Activated naive CD4-positive, alpha-beta T cell treated with Interleukin-2 at 50 U/mL for 16 hours (primary cell): ENCODE results near the gene RNASET2.
"Not testable (repeated sequence)": the region's sequence is repeated elsewhere in the genome, so short reads cannot be mapped to it uniquely, and the experiment has no call there.

Experiments
- DNase-seq: peaks from one replicate; pipeline ENCODE4 v3.0.0-alpha.2; 2020

The RNASET2 gene

DNA sequence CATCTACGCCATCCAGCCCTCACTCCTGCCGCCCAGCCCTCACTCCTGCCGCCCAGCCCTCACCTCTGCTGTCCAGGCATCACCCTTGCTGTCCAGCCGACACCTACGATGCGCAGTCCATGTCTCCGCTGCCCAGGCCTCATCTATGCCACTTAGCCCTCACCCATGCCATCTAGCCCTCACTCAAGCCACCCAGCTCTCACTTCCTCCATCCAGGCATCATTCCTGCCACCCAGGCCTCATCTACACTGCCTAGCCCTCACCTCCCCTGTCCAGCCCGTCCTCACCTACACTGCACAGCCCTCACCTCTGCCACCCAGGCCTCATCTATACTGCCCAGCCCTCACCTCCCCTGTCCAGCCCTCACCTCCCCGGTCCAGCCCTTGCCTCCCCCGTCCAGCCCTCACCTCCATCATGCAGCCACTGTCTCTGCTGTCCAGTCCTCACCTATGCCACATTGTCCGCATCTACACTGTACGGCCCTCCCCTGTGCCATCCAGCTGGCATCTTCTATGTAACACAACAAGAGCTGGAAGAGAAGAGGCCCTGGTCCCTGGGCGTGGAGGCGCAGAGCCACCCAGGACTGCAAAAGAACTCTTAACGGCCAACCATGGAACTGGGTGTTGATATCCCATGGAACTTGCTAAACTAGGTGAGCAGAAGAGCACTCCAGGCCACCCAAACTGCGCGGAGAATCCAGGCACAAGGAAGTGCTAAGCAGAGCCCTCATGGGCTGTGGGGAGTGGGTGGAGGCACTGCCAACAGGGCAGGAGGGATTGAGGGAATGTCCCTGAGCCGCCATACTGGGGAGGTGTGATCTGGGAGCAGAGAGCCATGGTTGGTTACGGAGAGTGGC lies 31.0 kb downstream of the RNASET2 start:
- no peak for DNase-seq

DNA sequence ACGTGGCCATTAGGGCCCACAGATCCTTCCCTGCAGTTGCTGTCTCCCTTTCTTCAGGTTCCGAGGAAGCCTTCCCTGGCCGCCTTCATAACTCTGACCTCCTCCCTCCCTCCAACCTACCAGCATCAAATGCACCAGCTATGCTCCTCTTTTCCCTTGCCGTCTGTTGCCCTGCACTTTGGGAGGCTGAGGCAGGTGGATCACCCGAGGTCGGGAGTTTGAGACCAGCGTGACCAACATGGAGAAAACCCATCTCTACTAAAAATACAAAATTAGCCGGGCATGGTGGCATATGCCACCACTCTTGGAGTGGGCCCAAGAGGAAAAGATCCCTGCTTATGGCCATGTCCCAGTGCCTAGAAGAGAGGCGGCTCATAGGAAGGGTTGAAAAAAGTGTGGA lies 31.8 kb downstream of the RNASET2 start:
- DNase-seq = no peak

DNA sequence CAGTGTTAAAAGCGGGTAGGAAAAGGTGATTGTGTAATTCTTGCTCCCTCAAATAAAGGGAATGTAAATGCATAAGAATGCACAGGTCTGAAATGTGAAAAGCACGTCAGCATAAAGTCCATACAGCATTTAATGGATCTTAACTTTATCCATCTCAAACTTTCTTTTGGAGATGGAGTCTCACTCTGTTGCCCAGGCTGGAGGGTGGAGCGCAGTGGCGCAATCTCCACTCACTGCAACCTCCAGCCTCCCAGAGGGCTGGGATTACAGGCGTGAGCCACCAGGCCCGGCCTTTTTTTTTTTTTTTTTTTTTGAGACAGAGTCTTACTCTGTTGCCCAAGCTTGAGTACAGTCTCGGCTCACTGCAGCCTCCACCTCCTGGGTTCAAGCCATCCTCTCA lies 33.4 kb downstream of the RNASET2 start:
- no peak for DNase-seq

DNA sequence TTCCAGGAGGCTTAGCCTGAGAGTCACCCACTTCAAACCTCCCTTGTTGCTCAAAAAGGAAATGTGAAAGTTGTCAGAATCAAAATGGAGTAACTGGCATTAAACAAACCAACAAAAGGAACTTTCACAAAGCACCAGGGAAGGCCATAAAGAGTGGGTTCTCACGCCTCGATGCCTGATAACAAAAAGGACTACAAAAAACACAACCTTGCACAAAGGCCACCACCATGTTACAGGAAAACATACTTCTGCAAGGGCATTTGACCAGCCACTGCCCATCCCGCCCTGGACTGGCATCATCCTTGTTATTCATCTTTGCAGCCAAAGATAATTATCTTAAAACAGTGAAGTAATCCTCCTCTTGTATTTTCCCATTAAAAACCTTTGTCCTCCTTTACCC lies 34.8 kb downstream of the RNASET2 start:
- DNase-seq = no peak

DNA sequence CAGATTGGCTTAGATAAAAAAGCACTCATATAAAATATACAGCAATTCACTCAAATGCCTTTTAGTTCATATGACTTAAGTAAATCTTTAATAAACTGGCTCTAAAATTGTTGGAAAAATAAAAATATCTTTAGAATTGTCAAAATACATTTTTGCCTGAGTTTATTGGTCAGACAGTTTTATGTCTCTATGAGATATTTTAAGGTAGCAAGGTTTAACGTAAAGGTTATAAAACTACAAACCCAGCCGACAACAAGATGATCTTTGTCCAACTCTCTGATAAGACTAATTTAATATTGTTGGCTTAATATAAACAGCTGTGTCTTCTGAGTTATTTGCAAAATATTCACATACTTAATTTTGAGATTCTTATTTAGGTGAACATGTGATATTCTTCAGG lies 39.5 kb downstream of the RNASET2 start:
- DNase-seq = no peak

DNA sequence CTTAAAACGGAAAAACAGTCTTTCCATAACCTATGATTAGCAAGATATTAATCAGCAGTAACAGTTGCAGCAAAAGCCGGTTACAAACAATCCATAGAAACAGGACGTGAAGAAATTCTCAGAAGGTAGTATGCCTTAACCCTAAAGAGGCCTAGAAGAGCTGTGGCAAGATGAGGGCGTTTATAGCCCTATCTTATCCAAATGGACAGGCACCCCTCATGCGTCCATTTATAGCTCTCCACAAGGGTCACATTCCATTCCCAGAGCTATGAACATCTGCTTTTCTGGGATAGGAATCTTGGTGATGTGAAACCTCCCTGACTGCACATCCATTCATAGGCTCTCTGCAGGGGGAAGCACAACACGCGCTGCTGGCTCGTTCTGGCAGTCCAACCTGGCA lies 40.9 kb downstream of the RNASET2 start:
- DNase-seq = not testable (repeated sequence)

DNA sequence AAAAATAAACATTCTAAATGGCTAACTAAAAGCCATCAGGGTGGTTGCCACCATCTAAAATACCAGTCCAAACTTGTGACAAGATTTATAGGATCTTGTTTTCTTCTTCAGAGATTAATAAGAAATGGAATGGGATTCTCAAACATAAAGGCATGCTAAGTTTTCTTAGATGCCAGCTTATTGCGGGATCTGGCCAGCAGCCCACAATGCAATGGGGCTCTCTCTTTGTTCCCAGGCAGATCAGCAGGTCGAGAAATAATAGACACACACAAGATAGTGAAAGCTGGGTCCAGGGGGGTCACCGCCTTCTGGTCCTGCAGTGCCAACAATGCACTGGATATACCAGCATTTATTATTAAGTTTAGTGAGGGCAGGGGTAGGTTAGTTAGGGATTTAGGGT lies 41.4 kb downstream of the RNASET2 start:
- DNase-seq = not testable (repeated sequence)

DNA sequence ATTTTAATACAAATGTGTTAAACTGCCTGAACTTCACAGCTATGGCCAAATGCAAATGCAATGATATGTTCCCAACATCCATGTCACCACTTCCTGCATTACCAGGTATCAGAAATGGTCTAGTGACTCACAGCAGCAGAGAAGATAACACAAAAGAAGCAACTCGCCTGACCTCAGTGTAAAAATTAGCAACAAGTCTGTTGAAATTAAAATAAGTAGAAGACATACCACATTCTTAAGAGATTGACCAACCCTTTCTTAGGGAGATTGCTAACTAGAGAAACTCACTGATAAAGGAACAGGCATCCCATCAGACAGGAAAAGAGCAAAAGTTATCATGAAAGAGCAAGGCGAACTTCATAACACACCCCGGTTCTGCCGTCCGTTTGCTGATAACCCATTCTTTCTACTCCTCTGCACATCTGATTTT lies 45.1 kb downstream of the RNASET2 start:
- no peak for DNase-seq

DNA sequence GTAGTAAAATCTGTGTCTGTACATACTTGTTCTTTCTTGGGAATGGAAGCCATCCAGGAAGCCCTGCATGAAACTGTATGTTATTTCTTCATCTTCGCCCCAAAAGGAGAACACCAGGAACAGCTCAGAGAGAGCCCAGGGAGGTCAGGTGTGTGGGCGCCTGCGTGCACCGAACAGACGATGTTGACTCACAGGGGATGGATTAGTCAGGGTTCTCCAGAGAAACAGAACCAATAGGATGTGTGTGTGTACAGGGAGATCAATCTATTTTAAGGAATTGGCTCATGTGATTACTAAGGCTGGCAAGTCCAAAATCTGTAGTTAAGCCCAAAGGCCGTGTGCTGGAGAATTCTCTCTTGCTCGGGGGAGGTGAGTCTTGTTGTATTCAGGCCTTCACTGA lies 45.7 kb downstream of the RNASET2 start:
- DNase-seq = no peak

DNA sequence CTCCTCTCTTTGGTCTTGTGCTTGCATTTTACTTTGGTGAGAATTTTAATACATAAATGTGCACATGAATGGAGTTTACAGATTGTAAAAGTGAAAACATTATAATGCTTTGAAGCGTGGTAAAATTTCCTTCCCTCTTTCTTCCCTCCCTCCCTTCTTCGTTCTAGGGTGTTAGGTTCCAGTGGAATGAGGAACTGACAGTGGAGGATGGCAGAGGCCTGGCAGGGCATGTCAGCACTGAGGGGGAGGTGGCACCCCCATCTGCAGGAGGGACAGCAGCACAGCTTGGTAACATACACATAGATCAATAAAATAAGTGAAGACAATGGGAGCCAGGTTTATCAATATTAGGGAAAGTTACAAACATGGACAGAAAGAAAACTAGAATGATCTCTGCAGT lies 47.5 kb downstream of the RNASET2 start:
- no peak for DNase-seq

DNA sequence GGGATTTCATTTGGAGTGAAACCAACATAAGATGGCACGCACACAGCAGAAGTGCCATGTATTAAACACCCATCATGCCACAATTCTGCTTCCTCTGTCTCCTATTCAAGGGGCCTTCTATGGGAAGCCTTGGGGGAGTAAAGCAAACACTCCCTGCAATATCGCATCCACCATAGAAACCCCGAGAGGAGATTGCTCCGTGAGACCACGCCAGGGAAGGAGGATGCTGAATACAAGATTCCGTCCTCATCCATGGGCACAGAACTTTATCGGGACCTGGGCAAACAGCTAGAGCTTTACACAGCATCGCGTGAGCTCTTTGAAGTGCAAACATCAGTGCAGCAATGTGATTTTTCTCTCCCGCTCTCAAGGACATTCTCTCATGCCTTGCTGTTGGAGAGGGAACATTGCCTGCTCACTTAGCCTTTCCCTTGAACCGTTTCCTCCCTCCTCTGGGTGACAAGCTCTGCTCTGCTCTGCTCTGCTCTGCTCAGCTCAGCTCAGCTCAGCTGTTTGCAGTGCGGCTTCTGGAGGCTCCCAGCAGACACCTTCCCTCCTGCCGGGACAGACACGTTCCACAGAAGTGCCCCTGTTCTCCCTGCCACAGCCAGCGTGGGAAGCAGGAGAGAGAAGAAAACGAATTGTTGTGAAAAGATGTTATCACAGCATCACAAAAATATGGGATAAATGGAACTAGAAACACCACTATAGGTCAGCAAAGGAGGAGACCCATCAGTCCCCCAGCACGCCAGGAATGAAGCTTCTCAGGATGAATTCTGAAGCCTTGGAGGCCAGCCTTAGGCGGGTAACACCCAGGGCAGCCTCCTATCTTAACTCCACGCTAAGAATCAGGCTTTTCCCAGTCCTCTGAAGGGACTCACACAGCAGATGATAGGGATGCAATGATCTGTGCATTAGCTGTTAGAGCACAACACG lies 48.2 kb downstream of the RNASET2 start:
- no peak for DNase-seq

DNA sequence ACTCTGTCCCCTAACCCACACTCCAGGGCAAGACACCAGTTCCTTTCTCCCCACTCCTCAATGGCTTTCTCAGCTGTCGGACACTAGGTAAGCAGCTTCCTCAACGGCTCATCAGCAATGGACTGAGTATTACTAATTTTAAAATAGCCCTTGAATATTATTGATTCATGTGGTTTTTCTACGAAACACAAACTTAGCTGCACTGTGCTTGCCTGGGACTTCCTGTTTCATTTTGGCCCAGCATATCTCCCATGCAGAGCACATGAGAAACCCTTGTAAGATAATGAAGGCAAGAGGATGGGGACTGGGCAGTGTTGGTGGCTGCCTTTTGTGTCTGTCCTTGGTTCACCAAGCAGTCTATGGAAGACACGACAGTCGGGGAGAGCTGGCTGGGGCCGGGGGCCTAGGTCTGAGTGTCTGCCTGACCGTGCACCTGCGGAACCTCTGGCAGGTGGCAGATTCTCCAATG lies 48.9 kb downstream of the RNASET2 start:
- DNase-seq = no peak

DNA sequence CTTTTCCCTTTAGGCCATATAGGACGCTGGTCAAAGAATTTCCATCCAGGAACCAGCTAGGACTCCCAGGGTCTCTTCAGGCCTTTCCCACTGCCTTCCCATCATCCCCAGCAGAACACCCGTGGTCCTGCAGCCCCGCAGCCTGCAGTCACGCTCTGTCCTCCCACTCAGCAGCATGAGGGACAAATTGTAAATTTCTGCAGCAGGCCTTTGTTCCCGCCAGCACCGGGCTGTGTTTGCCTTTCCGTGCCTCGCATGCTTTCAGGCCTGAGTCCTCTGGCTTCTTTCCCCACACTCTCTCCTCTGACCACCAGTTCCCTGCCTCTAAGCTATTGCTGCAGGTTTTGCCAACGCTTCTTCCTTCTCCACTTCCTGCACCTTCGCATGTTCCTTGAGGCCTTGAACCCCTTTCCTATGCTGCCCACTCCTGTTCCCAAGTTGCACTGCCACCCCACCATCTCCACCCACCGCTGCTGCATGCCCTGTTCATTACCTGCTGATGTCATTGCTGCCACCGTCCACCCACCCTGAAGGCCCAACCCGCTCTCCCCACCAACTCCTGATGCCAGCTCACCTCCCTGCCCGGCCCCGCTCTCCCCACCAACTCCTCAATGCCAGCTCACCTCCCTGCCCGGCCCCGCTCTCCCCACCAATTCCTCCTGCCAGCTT lies 49.8 kb downstream of the RNASET2 start:
- no peak for DNase-seq

DNA sequence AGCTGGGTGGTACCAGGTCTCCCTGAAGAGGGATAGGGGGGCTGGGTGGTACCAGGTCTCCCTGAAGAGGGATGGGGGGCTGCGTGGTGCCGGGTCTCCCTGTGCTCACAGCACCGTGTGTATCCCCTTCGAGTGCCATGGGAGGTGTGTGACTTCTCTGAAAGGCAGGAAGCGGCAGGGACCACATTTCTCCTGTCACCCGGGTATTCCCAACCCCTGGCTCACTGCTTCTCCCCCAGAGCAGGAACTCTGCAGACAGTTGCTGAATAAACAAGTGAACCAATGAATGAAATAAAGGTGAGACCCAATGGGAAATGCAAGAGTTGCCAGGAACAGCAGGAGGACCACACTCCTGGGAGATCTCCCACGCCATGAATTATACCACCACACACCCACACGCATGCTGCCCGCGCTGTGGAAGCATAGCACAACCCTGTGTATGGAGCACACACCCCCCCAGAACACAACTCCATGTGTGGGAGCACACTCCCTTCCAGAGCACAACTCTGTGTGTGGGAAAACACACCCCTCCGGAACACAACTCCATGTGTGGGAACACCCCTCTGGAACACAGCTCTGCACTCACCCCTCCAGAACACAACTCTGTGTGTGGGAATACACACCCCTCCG lies 50.7 kb downstream of the RNASET2 start:
- no peak for DNase-seq

DNA sequence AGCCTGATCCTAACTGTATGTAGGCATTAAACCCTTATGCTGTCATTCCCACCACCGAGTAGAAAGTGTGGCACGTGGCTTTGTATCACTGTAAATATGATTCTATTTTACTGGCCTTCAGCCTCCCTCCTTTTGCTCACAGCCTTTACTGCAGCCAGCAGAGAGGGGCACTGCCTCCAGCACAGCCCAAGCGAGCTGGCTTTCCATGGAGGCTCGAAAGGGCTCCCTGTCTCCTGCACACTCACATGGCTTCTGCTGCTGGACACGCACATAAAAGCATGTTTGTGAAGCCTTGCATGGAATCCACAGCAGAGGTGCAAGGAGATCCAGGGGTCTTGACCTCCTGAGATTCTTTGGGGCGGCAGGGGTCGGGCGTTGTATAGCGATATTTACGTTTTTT lies 51.3 kb downstream of the RNASET2 start:
- DNase-seq = no peak

DNA sequence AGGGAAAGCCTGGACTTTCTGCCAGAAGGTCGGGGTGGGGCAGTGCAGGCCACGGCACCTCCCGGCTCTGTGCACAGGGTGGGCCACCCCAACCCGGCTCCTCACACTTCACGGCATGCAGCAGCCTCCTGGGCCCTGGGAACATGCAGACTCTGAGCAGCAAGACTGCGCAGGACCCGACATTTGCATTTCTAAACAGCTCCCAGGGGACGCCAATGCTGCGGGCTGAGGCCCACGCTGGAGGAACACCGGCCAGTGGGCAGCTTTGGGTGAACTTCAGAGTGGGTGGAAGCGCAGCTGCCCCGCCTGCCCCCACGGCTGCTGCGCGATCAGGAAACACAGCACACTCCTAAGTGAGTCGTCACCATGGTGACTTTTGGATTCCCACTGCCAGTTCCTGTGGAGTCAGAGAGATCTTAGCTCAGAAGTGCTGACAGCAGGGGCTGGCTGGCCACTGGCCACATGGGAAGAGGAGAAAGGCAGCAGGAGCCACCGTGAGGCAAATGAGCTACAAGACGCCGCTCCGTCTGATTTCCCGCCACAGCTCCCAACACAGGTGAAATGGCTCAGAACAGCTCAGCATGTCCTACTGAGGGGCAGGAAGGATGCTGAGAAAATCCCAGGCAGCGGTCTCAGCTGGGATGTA lies 52.1 kb downstream of the RNASET2 start:
- no peak for DNase-seq

DNA sequence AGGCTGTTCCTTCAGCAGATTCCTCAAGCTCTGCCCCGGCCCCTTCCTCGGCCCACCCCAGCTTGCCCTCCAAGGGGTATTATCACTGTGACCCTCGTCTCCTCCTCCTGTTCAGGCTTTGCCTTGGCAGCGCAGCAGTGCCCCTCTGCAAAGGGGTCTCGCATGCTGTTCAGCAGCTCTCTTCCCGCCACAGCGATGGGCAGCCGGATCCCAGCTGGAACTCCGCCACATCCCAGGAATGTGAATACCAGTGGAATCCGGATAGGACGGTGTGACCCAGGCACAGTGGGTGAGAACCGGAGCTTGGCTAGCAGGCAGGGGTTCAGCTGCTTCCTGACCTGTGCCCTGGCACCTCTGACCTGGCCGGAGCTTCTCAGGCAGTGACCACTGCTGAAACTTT lies 52.9 kb downstream of the RNASET2 start:
- no peak for DNase-seq

DNA sequence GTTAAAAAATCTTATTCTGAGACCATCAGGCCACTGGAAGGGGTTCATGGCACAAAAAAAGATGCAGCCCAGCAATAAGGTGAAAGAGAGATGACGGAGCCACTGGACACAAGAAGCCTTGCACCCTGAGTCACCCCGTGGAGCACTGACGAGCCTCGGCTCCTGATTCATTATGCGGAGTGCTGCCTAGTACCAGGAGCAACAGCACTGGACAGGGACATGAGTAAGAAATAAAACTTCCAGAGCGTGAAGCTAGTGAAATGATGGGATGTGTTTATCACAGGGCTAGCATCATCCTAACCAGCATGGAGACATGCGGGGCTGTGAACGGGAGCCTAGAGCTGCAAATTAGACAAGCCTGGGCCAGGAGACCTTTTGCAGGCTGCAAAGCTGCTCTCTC lies 53.3 kb downstream of the RNASET2 start:
- no peak for DNase-seq

DNA sequence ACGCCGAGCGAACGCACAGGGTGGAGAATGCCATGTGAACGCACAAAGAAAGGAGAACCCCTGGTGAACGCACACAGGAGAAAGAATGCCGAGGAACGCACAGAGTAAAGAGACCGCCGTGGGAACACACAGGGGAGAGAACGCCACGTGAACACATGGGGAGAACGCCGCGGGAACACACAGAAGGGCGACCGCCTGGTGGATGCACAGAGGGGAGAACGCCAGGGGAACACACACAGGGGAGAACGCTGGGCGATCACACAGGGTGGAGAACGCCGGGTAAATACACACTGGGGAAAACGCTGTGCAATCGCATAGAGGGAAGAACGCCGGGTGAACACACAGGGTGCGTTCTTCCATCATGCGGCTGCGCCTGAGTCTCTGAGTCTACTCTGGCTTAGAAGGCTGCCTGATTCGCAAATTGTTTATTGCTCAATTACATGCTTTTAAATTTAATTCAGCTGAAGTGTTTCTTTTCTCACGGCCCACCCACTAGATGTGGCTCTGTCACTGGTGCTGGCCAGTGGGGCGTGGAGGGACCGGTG lies 54.1 kb downstream of the RNASET2 start:
- DNase-seq = no peak

DNA sequence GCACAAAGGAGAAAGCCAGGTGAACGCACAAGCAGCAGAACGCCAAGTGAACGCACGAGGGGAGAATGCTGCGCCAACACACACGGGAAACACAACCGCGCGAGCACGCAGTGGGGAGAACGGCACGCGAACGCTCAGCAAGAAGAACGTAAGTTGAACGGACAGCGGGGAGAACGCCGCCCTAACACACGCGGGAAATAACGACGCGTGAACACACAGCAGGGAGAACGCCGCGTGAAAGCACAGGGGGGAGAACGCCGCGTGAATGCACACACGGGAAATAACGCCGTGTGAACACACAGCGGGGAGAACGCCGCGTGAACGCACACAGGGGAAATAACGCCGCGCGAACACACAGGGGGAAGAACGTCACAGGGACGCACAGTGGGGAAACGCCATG lies 54.7 kb downstream of the RNASET2 start:
- no peak for DNase-seq

DNA sequence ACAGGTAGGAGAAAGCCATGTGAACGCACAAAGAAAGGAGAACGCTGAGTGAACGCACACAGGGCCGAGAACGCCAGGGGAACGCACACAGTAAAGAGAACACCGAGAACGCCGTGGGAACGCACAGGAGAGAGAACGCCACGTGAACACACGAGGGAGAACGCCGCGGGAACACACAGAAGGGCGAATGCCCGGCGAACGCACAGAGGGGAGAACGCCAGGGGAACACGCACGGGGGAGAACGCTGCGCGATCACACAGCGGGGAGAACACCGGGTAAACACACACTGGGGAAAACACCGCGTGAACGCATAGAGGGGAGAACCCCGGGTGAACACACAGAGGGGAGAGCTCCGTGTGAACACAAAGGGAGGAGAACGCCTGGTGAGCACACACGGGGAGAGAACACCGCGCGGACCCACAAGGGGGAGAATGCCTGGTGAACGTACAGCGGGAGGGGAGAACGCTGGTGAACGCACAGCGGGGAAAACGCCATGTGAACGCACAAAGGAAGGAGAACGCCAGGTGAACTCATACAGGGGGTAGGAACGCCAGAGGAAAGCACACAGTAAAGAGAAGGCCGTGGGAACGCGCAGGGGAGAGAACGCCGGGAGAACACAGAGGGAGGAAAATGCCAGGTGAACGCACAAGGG lies 55.3 kb downstream of the RNASET2 start:
- no peak for DNase-seq
